A549 (cell line): Measurements from ENCODE around the gene ALDH2.

Source experiments
- CHD2 ChIP-seq: fragments of 150-350 bp; IDR thresholded peaks from 2 replicates; pipeline ENCODE4 v1.6.1; 2014; ENCODE audit warnings: low read length; ENCODE audit not compliant: partially characterized antibody
- EHMT2 ChIP-seq: fragments of 200-600 bp; sonication (generic); IDR thresholded peaks from 2 replicates; pipeline ENCODE4 v1.6.1; 2016; ENCODE audit warnings: antibody characterized with exemption, low read depth, mild to moderate bottlenecking, moderate library complexity
- POLR2A ChIP-seq: IDR thresholded peaks from 2 replicates; pipeline ENCODE4 v1.6.1; 2012; ENCODE audit warnings: mild to moderate bottlenecking, low read length
- POLR2AphosphoS2 ChIP-seq: conservative IDR thresholded peaks from 2 replicates; pipeline ENCODE4 v1.6.1; 2012; ENCODE audit warnings: low read length, improper control_type of control experiment, inconsistent platforms
- SMC3 ChIP-seq: fragments of >200 bp; sonication (Bioruptor Twin); formaldehyde crosslinking; IDR thresholded peaks from 3 replicates; pipeline ENCODE4 v1.6.1; 2018; ENCODE audit warnings: inconsistent platforms
- ZC3H11A ChIP-seq: fragments of 450-650 bp; IDR thresholded peaks from 2 replicates; pipeline ENCODE4 v1.6.1; 2014; ENCODE audit warnings: antibody characterized with exemption, mild to moderate bottlenecking
- TF ChIP-seq, protein P1 (sequence below): fragments of >200 bp; sonication (Bioruptor Twin); formaldehyde crosslinking; IDR thresholded peaks from 3 replicates; pipeline ENCODE4 v1.5.1; 2016
- TF ChIP-seq, protein P2 (sequence below): IDR thresholded peaks from 2 replicates; pipeline ENCODE4 v1.6.1; 2012

DNA sequence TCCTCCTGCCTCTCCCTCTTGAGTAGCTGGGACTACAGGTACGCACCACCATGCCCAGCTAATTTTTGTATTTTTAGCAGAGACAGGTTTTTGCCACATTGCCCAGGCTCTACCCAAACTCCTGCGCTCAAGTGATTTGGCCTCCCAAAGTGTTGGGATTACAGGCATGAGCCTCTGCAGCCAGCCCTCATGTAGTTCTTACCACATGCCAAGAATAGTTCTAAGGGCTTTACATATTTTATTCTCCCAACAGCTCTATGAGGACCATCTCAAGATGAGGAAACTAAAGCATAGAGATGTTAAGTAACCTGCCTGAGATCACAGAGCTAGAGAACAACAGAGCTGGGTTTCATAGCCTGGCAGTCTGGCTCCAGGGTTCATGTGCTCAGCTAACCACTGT lies 37.9 kb upstream of the ALDH2 start:
- TF ChIP-seq, protein P1, sequence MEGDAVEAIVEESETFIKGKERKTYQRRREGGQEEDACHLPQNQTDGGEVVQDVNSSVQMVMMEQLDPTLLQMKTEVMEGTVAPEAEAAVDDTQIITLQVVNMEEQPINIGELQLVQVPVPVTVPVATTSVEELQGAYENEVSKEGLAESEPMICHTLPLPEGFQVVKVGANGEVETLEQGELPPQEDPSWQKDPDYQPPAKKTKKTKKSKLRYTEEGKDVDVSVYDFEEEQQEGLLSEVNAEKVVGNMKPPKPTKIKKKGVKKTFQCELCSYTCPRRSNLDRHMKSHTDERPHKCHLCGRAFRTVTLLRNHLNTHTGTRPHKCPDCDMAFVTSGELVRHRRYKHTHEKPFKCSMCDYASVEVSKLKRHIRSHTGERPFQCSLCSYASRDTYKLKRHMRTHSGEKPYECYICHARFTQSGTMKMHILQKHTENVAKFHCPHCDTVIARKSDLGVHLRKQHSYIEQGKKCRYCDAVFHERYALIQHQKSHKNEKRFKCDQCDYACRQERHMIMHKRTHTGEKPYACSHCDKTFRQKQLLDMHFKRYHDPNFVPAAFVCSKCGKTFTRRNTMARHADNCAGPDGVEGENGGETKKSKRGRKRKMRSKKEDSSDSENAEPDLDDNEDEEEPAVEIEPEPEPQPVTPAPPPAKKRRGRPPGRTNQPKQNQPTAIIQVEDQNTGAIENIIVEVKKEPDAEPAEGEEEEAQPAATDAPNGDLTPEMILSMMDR = no peak
- TF ChIP-seq SMC3 = no peak
- no peak for TF ChIP-seq POLR2A
- no peak for TF ChIP-seq CHD2
- TF ChIP-seq, protein P2, sequence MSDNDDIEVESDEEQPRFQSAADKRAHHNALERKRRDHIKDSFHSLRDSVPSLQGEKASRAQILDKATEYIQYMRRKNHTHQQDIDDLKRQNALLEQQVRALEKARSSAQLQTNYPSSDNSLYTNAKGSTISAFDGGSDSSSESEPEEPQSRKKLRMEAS = no peak
- TF ChIP-seq ZC3H11A = no peak
- TF ChIP-seq EHMT2 = no peak
- no peak for TF ChIP-seq POLR2AphosphoS2
